NOMO-1 treated with DMSO at 0.1 percent for 48 hours (cell line): ENCODE results near the gene NDFIP2.

Experiments
- DNase-seq: peaks from one replicate; lab custom pipeline; 2025; ENCODE audit not compliant: unreplicated experiment; lab: John Stamatoyannopoulos, UW

Gene NDFIP2

DNA sequence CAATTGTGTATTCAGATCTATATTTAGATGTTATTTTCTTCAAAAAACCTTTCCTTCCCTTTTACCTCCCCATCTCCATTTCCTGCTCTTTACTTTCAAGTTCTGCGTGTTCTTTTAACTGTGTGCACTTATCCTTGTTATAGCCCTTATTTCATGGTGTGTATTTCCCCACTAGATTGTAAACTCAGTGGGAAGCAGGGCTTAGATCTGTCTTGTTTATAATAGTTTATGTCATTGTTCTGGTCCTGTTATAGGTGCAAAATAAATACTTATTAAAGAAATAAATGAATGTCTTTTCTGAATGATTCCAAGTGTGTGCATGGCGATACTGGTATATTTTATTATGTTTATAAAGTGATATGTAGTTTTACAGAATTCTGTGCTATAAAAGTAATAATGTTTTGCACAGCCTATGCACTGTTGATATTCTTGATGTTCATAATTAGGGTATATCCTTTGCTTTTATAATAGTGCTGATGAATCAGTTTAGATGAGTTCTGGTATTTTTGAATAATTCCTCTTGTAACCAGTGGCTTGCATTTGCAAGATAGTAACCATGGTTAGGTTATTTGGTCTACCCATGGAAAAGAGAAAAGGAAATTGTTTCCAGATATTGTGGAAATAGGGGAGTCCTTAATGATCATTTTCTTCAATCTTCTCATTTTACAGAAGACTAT, 12.1 kb downstream of the NDFIP2 start:
- DNase-seq, result no peak

GRCh38 chr13:79496188-79496587, 15.2 kb downstream of the NDFIP2 start:
- no peak for DNase-seq

DNA sequence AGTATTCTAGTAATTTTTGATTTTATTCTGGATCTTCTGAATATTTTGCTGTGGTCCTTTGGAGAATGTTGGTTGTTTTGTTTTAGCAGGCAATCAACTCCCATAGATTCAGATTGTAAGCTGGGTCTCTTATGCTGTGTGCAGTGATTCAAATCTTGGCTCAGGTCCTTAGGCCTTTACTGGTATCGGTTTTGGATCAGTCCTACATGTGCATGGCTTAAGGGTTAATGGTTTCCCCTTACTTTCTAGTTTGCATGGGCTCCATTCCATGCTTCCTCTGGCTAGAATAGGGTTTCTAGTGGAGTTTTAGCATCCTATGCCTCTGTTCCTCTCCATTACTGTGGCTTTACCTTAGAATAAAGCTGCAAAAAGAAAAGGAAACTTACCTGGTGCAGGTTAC, 16.1 kb downstream of the NDFIP2 start:
- DNase-seq, result no peak

GRCh38 chr13:79497852-79498251, 16.9 kb downstream of the NDFIP2 start:
- DNase-seq, result no peak

GRCh38 chr13:79500829-79501228, 19.9 kb downstream of the NDFIP2 start:
- DNase-seq, result no peak

DNA sequence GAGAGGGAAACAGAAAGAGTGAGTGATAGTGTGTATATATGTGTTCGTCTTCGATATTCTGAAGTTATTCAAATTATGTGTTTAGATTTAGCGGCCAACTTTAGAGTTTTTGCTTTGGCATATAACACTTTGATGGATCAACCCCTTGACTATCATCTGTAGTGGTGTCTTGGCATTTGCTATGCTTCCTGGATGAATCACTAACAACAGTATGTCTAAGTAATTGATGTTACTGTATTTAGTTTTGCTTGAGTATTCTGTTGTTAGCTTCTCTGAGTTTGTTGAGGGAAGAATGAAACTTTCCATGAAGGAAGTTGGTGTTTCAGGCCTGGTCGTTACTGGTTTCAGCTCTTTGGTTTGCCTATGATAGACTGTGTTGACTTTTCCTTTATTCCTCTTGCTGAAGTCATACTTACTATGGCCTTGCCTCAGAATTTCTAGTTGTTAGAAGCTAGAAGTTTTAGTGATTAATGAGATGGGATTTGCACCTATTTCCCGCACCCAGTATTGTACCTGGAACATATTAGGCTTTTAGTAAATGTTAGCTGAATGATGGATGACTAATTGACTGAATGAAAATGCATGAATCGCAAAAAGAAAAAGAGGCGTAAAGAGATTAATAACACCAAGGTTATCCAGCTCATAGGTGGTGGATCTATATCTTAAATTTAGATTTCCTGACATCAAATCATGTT, 20.7 kb downstream of the NDFIP2 start:
- no peak for DNase-seq

- DNase-seq, result no peak
These were observed 22.0 kb downstream of the NDFIP2 start for GRCh38 chr13:79502859-79503468.

GRCh38 chr13:79503473-79504017, 22.6 kb downstream of the NDFIP2 start:
- DNase-seq, result no peak

GRCh38 chr13:79508224-79508961, 27.4 kb downstream of the NDFIP2 start:
- no peak for DNase-seq

- no peak for DNase-seq
These were observed 30.7 kb downstream of the NDFIP2 start for GRCh38 chr13:79511611-79512010.

DNA sequence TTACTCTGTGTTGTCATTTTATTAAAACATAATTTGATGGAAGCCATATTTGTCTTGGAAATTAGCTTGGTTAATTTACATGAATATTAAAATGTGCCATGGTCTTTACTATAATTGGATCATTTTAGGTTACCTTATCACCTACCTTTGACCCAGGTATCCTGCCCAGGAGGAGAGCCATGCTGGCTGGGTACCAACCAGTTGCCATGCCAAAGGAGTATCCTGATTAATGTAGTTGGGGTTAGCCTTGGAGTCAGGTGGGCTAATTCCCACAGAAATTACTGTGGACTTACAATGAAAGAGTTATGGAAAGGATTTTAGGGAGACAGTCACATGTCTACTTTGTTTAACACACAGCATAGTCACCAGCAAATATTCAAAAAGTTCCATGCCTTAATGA, 32.0 kb downstream of the NDFIP2 start:
- no peak for DNase-seq

GRCh38 chr13:79516595-79516994, 35.6 kb downstream of the NDFIP2 start:
- no peak for DNase-seq

DNA sequence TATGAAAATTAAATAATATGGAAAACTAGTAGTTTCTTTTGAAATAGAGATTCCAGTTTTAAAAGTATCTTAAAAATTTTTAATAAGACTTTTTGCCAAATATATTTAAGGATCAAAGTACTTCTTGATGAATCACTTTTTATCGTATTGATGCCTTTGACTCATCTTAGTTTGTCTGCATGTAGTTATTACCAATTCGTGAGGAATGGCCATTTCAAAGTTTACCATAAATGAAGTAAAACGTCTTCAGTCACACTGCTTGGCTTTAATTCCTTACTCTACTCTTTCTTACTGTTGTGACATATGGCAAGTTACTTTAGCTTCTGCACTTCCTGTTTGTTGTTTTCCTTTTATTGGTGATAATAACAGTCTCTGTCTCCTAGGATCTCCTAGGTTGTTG, 38.3 kb downstream of the NDFIP2 start:
- DNase-seq, result no peak

DNA sequence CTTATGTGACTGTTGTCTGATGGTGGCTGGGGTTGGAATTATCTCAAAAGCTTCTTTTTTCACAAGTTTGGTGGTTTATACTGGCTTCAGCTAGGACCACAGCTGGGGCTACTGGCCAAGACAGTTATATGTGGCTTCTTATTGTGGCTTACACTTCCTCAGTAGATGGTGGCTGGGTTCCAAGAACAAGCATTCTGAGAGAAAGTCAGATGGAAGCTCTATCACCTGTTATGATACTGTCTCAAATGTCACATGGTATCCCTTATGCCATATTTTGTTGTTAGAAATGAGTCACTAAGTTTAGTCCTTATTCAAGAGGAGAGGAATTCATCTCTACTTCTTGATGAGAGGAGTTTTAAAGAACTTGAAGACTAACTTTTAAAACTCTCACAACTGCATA, 41.6 kb downstream of the NDFIP2 start:
- no peak for DNase-seq

- peak; percentile 65 for DNase-seq
These were observed 44.3 kb downstream of the NDFIP2 start for GRCh38 chr13:79525064-79525857.

GRCh38 chr13:79527698-79528097, 46.7 kb downstream of the NDFIP2 start:
- no peak for DNase-seq

GRCh38 chr13:79528356-79528755, 47.4 kb downstream of the NDFIP2 start:
- no peak for DNase-seq

DNA sequence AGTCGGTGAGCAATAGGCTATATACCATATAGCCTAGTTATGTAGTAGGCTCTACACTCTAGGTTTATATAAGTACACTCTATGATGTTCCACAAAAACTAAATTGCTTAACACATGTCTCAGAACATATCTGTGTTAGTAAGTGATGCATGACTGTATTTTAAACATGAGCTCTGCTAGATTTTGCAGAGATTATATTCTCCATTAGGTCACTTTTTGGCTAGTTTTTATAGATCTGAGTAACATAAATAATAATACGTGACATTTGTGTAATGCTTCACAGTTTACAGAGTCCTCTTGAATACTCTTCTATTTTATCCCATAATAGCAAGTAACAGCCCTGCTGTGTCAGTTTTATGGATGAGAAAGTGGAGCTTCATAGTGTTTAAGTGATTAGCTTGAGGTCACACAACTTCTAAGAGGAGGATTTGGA, 47.8 kb downstream of the NDFIP2 start:
- no peak for DNase-seq

DNA sequence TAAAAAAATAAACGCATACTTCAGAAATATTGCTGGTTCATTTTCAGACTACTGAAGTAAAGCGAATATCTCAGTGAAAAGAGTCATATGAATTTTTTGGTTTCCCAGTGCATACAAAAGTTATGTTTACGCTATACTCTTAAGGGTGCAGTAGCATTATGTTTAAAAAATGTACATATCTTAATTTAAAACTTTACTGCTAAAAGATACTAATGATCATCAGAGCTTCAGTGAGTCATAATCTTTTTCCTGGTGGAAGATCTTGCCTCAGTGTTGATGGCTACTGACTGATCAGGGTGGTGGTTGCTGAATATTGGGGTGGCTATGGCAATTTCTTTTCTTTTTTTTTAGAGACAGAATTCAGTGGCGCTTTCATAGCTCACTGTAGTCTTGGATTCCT, 48.9 kb downstream of the NDFIP2 start:
- DNase-seq, result no peak

- DNase-seq, result no peak
These were observed 49.3 kb downstream of the NDFIP2 start for GRCh38 chr13:79530270-79530669.
